Natural killer cell treated with Interleukin-12 subunit alpha and Interleukin-12 subunit beta and Interleukin-15 and Interleukin-18, amount 100 ng/mL, for 72 hours (primary cell): ENCODE results near the gene RPL7A. TPM values are rescaled to one million over a fixed set of nuclear protein-coding genes. Genes with fewer than 3 reads are reported as not detected.
"Not testable (repeated sequence)": the region's sequence is repeated elsewhere in the genome, so short reads cannot be mapped to it uniquely, and the experiment has no call there.

Source experiments
- ATAC-seq, 2 donors: fragments of 150-1000 bp; cut with Tn5 transposase in 1 of 2; sonication (Bioruptor Pico), chemical (Tn5 transposase) in 1 of 2; 2 replicates each; pipeline ENCODE4 v1.10.0; 2021
- DNase-seq: peaks from one replicate; pipeline ENCODE4 v3.0.0; 2022; ENCODE audit warnings: low spot score
- H3K27ac Mint-ChIP-seq, 2 donors: 1 replicate in 1 of 2; 2 replicates in 1 of 2; pipeline ENCODE4 v1.8.0; 2022; ENCODE audit warnings: mixed read lengths in 2 of 2, mild to moderate bottlenecking in 1 of 2, moderate library complexity in 1 of 2
- H3K27me3 Mint-ChIP-seq, 2 donors: 1 replicate in 1 of 2; 2 replicates in 1 of 2; pipeline ENCODE4 v1.8.0; 2022; ENCODE audit warnings: mixed read lengths in 2 of 2
- H3K36me3 Mint-ChIP-seq: one replicate; pipeline ENCODE4 v1.8.0; 2022; ENCODE audit warnings: mixed read lengths
- H3K4me1 Mint-ChIP-seq, 2 donors: 1 replicate in 1 of 2; 2 replicates in 1 of 2; pipeline ENCODE4 v1.8.0; 2022; ENCODE audit warnings: low read depth in 2 of 2, mixed read lengths in 2 of 2, mild to moderate bottlenecking in 1 of 2
- H3K4me3 Mint-ChIP-seq: one replicate; pipeline ENCODE4 v1.8.0; 2022; ENCODE audit warnings: mixed read lengths
- H3K9me3 Mint-ChIP-seq: 2 replicates; pipeline ENCODE4 v1.8.0; 2022; ENCODE audit warnings: mixed read lengths
- total RNA-seq, 2 donors: library from RNA; stranded (reverse); gene quantifications; one replicate each; pipeline ENCODE4 v1.2.3, GENCODE V29; 2022

Gene RPL7A
- total RNA-seq, 2 donors from 2014 or later, result 1,580 to 1,944 TPM

GRCh38 chr9:133372144-133372543 is 24.1 kb downstream of the RPL7A start:
- Mint-ChIP-seq H3K9me3 (no peaks in the 10 kb centered on the region), H3K4me1 (peaks cover 59% of the 10 kb centered on the region in 2 donors), H3K36me3 (peaks cover 30% of the 10 kb centered on the region), H3K27me3 (no peaks in the 10 kb centered on the region), H3K27ac (peak overlapping the region; percentile 96 to 99), H3K4me3 (peak overlapping the region; percentile 89)
- DNase-seq (no peak), ATAC-seq (no peak)

- DNase-seq, result peak; percentile 79
- Mint-ChIP-seq H3K27ac (peak overlapping the region; percentile 96 to 99), H3K4me3 (peak overlapping the region; percentile 89), H3K9me3 (no peaks in the 10 kb centered on the region), H3K27me3 (no peaks in the 10 kb centered on the region), H3K36me3 (peaks cover 21% of the 10 kb centered on the region), H3K4me1 (peaks cover 36 to 41% of the 10 kb centered on the region in 2 donors)
- peak; percentile 25 to 68 for ATAC-seq
Observed at GRCh38 chr9:133374612-133375115, 26.6 kb downstream of the RPL7A start.

- peaks cover 31 to 35% of the 10 kb centered on the region in 2 donors for H3K4me1 Mint-ChIP-seq
- H3K27ac Mint-ChIP-seq, result peak overlapping the region; percentile 96 to 99
- ATAC-seq (no peak), DNase-seq (no peak)
- H3K27me3 Mint-ChIP-seq, result no peaks in the 10 kb centered on the region
- no peaks in the 10 kb centered on the region for H3K9me3 Mint-ChIP-seq
- peaks cover 15% of the 10 kb centered on the region for H3K36me3 Mint-ChIP-seq
- peak overlapping the region; percentile 89 for H3K4me3 Mint-ChIP-seq
Observed at GRCh38 chr9:133375116-133375723, 27.2 kb downstream of the RPL7A start.

- Mint-ChIP-seq H3K4me1 (peaks cover 23 to 27% of the 10 kb centered on the region in 2 donors), H3K27me3 (no peaks in the 10 kb centered on the region), H3K9me3 (no peaks in the 10 kb centered on the region), H3K27ac (peak within 1 kb of the TSS; percentile 96 to 99), H3K36me3 (peaks cover 13% of the 10 kb centered on the region), H3K4me3 (peak within 1 kb of the TSS; percentile 89)
- DNase-seq (peak; percentile 98), ATAC-seq (peak; percentile 92 to 96)
Observed at GRCh38 chr9:133375724-133376654, 28.0 kb downstream of the RPL7A start, which contains the start of the genes STKLD1 and SURF4. STKLD1 (plus strand) TSS chr9:133376366; CDS start chr9:133376474, 108 bp downstream. SURF4 (minus strand) TSS chr9:133376060; CDS start chr9:133375969, 91 bp downstream.

GRCh38 chr9:133377280-133377679 is 29.3 kb downstream of the RPL7A start:
- H3K36me3 Mint-ChIP-seq, DNase-seq, H3K27me3 Mint-ChIP-seq, ATAC-seq, H3K27ac Mint-ChIP-seq, H3K4me3 Mint-ChIP-seq, H3K9me3 Mint-ChIP-seq: not testable (repeated sequence)
- H3K4me1 Mint-ChIP-seq, result peaks cover 10 to 14% of the 10 kb centered on the region in 2 donors

- Mint-ChIP-seq H3K4me3 (no peak overlapping the region), H3K27me3 (no peaks in the 10 kb centered on the region), H3K27ac (no peak overlapping the region), H3K36me3 (peaks cover 6% of the 10 kb centered on the region), H3K4me1 (peaks cover 5 to 10% of the 10 kb centered on the region in 2 donors), H3K9me3 (no peaks in the 10 kb centered on the region)
- no peak for DNase-seq
- ATAC-seq, result no peak
Observed at GRCh38 chr9:133377721-133378216, 29.8 kb downstream of the RPL7A start.

GRCh38 chr9:133378408-133378962 is 30.5 kb downstream of the RPL7A start:
- DNase-seq (no peak), ATAC-seq (no peak)
- Mint-ChIP-seq H3K4me3 (no peak overlapping the region), H3K27me3 (no peaks in the 10 kb centered on the region), H3K4me1 (peaks cover under 1 to 7% of the 10 kb centered on the region in 2 donors), H3K27ac (no peak overlapping the region), H3K9me3 (no peaks in the 10 kb centered on the region), H3K36me3 (peaks cover 6% of the 10 kb centered on the region)

GRCh38 chr9:133379153-133380086 is 31.4 kb downstream of the RPL7A start:
- Mint-ChIP-seq H3K4me1 (peaks cover 0 to 7% of the 10 kb centered on the region in 2 donors), H3K36me3 (peaks cover 6% of the 10 kb centered on the region), H3K4me3 (no peak overlapping the region), H3K9me3 (no peaks in the 10 kb centered on the region), H3K27me3 (no peaks in the 10 kb centered on the region), H3K27ac (no peak overlapping the region)
- no peak for ATAC-seq
- no peak for DNase-seq

- H3K27ac Mint-ChIP-seq, result no peak overlapping the region
- no peak for DNase-seq
- no peaks in the 10 kb centered on the region for H3K4me1 Mint-ChIP-seq
- H3K27me3 Mint-ChIP-seq, result no peaks in the 10 kb centered on the region
- ATAC-seq, result no peak
- H3K9me3 Mint-ChIP-seq, result no peaks in the 10 kb centered on the region
- H3K36me3 Mint-ChIP-seq, result no peaks in the 10 kb centered on the region
- H3K4me3 Mint-ChIP-seq, result no peak overlapping the region
Observed at GRCh38 chr9:133380734-133381133, 32.7 kb downstream of the RPL7A start.

GRCh38 chr9:133382507-133383141 is 34.6 kb downstream of the RPL7A start:
- Mint-ChIP-seq H3K36me3 (no peaks in the 10 kb centered on the region), H3K4me1 (no peaks in the 10 kb centered on the region), H3K27ac (no peak overlapping the region), H3K27me3 (no peaks in the 10 kb centered on the region), H3K9me3 (no peaks in the 10 kb centered on the region), H3K4me3 (no peak overlapping the region)
- no peak for DNase-seq
- ATAC-seq, result peak in 1 of 2 donors; percentile 35

- no peaks in the 10 kb centered on the region for H3K27me3 Mint-ChIP-seq
- DNase-seq, result no peak
- no peaks in the 10 kb centered on the region for H3K4me1 Mint-ChIP-seq
- H3K36me3 Mint-ChIP-seq, result no peaks in the 10 kb centered on the region
- no peak overlapping the region for H3K4me3 Mint-ChIP-seq
- no peaks in the 10 kb centered on the region for H3K9me3 Mint-ChIP-seq
- no peak for ATAC-seq
- no peak overlapping the region for H3K27ac Mint-ChIP-seq
Observed at GRCh38 chr9:133383438-133383837, 35.4 kb downstream of the RPL7A start.

- Mint-ChIP-seq H3K4me1 (no peaks in the 10 kb centered on the region), H3K4me3 (no peak overlapping the region), H3K27me3 (no peaks in the 10 kb centered on the region), H3K27ac (no peak overlapping the region), H3K9me3 (no peaks in the 10 kb centered on the region), H3K36me3 (no peaks in the 10 kb centered on the region)
- ATAC-seq, result no peak
- DNase-seq, result no peak
Observed at GRCh38 chr9:133384736-133385321, 36.8 kb downstream of the RPL7A start.
